HUES64 (cell line): ENCODE measurements around the gene CC2D2A.

Experiments
- H3K27ac ChIP-seq: 2 replicates; pipeline ENCODE4 v1.7.0; 2013; ENCODE audit warnings: low read depth, low read length, inconsistent platforms
- H3K27me3 ChIP-seq: 2 replicates; pipeline ENCODE4 v1.6.1; 2013; ENCODE audit warnings: mild to moderate bottlenecking, low read length; ENCODE audit not compliant: insufficient read depth
- H3K36me3 ChIP-seq: 2 replicates; pipeline ENCODE4 v1.6.1; 2013; ENCODE audit warnings: mild to moderate bottlenecking, low read length; ENCODE audit not compliant: insufficient read depth
- H3K4me1 ChIP-seq: 2 replicates; pipeline ENCODE4 v1.6.1; 2013; ENCODE audit warnings: mild to moderate bottlenecking, low read length, moderate library complexity; ENCODE audit not compliant: insufficient read depth
- H3K4me3 ChIP-seq: 2 replicates; pipeline ENCODE4 v1.5.1; 2013; ENCODE audit warnings: mild to moderate bottlenecking, low read length, moderate library complexity
- H3K9ac ChIP-seq: 2 replicates; pipeline ENCODE4 v1.6.1; 2013; ENCODE audit warnings: mild to moderate bottlenecking, low read depth, low read length
- H3K9me3 ChIP-seq: 2 replicates; pipeline ENCODE4 v1.6.1; 2013; ENCODE audit warnings: low read depth, low read length; ENCODE audit not compliant: insufficient read depth
- WGBS: fragments of 150-250, 120-280 bp; methylation state at CpG from one replicate; pipeline ENCODE4 v1.1.7; 2013; ENCODE audit warnings: missing lambda C conversion rate; 5-methylcytosine and 5-hydroxymethylcytosine counted together

The CC2D2A gene

GRCh38 chr4:15543537-15544247 lies 74.0 kb downstream of the CC2D2A start:
- H3K9ac ChIP-seq = no peak overlapping the region
- H3K4me1 ChIP-seq = peaks cover 30% of the 10 kb centered on the region
- no peak overlapping the region for H3K4me3 ChIP-seq
- H3K36me3 ChIP-seq = peaks cover under 1% of the 10 kb centered on the region
- WGBS = 40% methylated on average over 5 of the region's 6 CpGs
- H3K27me3 ChIP-seq = no peaks in the 10 kb centered on the region
- peak overlapping the region; percentile 71; the same call in 1 of the 2 replicates for H3K27ac ChIP-seq
- H3K9me3 ChIP-seq = no peaks in the 10 kb centered on the region

- H3K27ac ChIP-seq = peak overlapping the region; percentile 38; the same call in 1 of the 2 replicates
- no peaks in the 10 kb centered on the region for H3K36me3 ChIP-seq
- 33% methylated on average over 1 of the region's 1 CpG for WGBS
- no peaks in the 10 kb centered on the region for H3K9me3 ChIP-seq
- H3K9ac ChIP-seq = no peak overlapping the region
- H3K4me1 ChIP-seq = peaks cover 30% of the 10 kb centered on the region
- no peaks in the 10 kb centered on the region for H3K27me3 ChIP-seq
- no peak overlapping the region for H3K4me3 ChIP-seq
Measured at GRCh38 chr4:15544248-15544729, 74.6 kb downstream of the CC2D2A start.

- H3K27ac ChIP-seq = no peak overlapping the region
- H3K4me3 ChIP-seq = no peak overlapping the region
- no peaks in the 10 kb centered on the region for H3K27me3 ChIP-seq
- H3K9me3 ChIP-seq = no peaks in the 10 kb centered on the region
- no peak overlapping the region for H3K9ac ChIP-seq
- 95% methylated on average over 2 of the region's 2 CpGs for WGBS
- H3K36me3 ChIP-seq = no peaks in the 10 kb centered on the region
- peaks cover 30% of the 10 kb centered on the region for H3K4me1 ChIP-seq
Measured at GRCh38 chr4:15545371-15545770, 75.7 kb downstream of the CC2D2A start.

- no peak overlapping the region for H3K9ac ChIP-seq
- no peaks in the 10 kb centered on the region for H3K36me3 ChIP-seq
- H3K27ac ChIP-seq = no peak overlapping the region
- peaks cover 27% of the 10 kb centered on the region for H3K4me1 ChIP-seq
- no peaks in the 10 kb centered on the region for H3K9me3 ChIP-seq
- H3K27me3 ChIP-seq = no peaks in the 10 kb centered on the region
- H3K4me3 ChIP-seq = no peak overlapping the region
- WGBS = 94% methylated on average over 3 of the region's 3 CpGs
Measured at GRCh38 chr4:15547392-15547791, 77.7 kb downstream of the CC2D2A start.

GRCh38 chr4:15550491-15550890 lies 80.8 kb downstream of the CC2D2A start:
- H3K9me3 ChIP-seq = no peaks in the 10 kb centered on the region
- H3K4me1 ChIP-seq = no peaks in the 10 kb centered on the region
- 94% methylated on average over 3 of the region's 3 CpGs for WGBS
- H3K4me3 ChIP-seq = no peak overlapping the region
- H3K27ac ChIP-seq = no peak overlapping the region
- peaks cover 8% of the 10 kb centered on the region; the same call in 1 of the 2 replicates for H3K36me3 ChIP-seq
- H3K27me3 ChIP-seq = no peaks in the 10 kb centered on the region
- H3K9ac ChIP-seq = no peak overlapping the region

- Histone ChIP-seq H3K36me3 (peaks cover 16% of the 10 kb centered on the region; the same call in 1 of the 2 replicates), H3K4me3 (no peak overlapping the region), H3K9me3 (no peaks in the 10 kb centered on the region), H3K27ac (no peak overlapping the region), H3K27me3 (no peaks in the 10 kb centered on the region), H3K9ac (no peak overlapping the region), H3K4me1 (no peaks in the 10 kb centered on the region)
- WGBS = 90% methylated on average over 5 of the region's 5 CpGs
Measured at GRCh38 chr4:15551740-15552446, 82.2 kb downstream of the CC2D2A start.

- Histone ChIP-seq H3K27ac (no peak overlapping the region), H3K36me3 (peaks cover 20% of the 10 kb centered on the region), H3K27me3 (no peaks in the 10 kb centered on the region), H3K9me3 (no peaks in the 10 kb centered on the region), H3K9ac (no peak overlapping the region), H3K4me3 (no peak overlapping the region), H3K4me1 (no peaks in the 10 kb centered on the region)
- WGBS = 94% methylated on average over 6 of the region's 6 CpGs
Measured at GRCh38 chr4:15552557-15553362, 83.1 kb downstream of the CC2D2A start.

- peaks cover 20% of the 10 kb centered on the region for H3K36me3 ChIP-seq
- no peaks in the 10 kb centered on the region for H3K9me3 ChIP-seq
- no peak overlapping the region for H3K27ac ChIP-seq
- H3K27me3 ChIP-seq = no peaks in the 10 kb centered on the region
- 95% methylated on average over 1 of the region's 4 CpGs for WGBS
- no peak overlapping the region for H3K9ac ChIP-seq
- H3K4me1 ChIP-seq = no peaks in the 10 kb centered on the region
- H3K4me3 ChIP-seq = no peak overlapping the region
Measured at GRCh38 chr4:15556511-15557092, 86.9 kb downstream of the CC2D2A start.

GRCh38 chr4:15557786-15558550 lies 88.3 kb downstream of the CC2D2A start:
- H3K9ac ChIP-seq = no peak overlapping the region
- no peak overlapping the region for H3K27ac ChIP-seq
- H3K4me1 ChIP-seq = no peaks in the 10 kb centered on the region
- no peaks in the 10 kb centered on the region for H3K9me3 ChIP-seq
- H3K4me3 ChIP-seq = no peak overlapping the region
- H3K36me3 ChIP-seq = peaks cover 20% of the 10 kb centered on the region
- 91% methylated on average over 2 of the region's 2 CpGs for WGBS
- no peaks in the 10 kb centered on the region for H3K27me3 ChIP-seq

GRCh38 chr4:15558561-15558960 lies 88.9 kb downstream of the CC2D2A start:
- H3K27ac ChIP-seq = no peak overlapping the region
- H3K4me1 ChIP-seq = no peaks in the 10 kb centered on the region
- H3K27me3 ChIP-seq = no peaks in the 10 kb centered on the region
- no peak overlapping the region for H3K4me3 ChIP-seq
- H3K36me3 ChIP-seq = peaks cover 20% of the 10 kb centered on the region
- no peak overlapping the region for H3K9ac ChIP-seq
- H3K9me3 ChIP-seq = no peaks in the 10 kb centered on the region
- 90% methylated on average over 2 of the region's 2 CpGs for WGBS
